Fibroblast of gingiva (primary cell): ENCODE measurements around the gene DNAH1.
A peak's percentile ranks its signal among the peaks of the same experiment; 100 is the strongest.

Experiments
- DNase-seq: peaks from one replicate; pipeline ENCODE4 v3.0.0-alpha.2; 2011; ENCODE audit warnings: low read depth

DNAH1 gene

DNA sequence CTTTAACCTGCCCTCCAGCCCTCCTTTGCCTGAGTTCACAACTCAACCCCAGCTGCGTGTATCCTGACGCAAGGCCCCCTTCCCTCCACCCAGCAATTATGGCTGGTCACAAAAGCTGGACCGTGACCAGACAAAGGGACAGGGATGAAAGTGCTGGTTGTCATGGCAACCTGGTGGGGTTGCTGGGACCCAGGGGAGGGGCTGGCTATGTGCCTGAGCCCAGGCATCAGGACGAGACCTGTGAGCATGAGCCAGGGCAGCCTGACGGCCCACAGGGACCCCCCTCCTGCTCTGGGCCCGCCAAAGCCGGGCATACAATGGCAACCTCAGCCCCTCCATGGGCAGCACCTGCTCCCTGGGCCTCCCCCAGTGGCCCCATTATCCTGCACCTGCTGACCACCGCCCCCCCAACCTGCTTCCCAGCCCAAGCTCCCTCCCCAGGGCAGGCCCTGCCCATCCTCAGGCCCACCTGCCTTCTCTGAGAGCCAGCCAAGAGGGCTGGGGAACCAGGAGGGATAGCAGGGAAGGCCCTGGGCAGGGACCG is 4.5 kb upstream of the DNAH1 start:
- DNase-seq = no peak

DNA sequence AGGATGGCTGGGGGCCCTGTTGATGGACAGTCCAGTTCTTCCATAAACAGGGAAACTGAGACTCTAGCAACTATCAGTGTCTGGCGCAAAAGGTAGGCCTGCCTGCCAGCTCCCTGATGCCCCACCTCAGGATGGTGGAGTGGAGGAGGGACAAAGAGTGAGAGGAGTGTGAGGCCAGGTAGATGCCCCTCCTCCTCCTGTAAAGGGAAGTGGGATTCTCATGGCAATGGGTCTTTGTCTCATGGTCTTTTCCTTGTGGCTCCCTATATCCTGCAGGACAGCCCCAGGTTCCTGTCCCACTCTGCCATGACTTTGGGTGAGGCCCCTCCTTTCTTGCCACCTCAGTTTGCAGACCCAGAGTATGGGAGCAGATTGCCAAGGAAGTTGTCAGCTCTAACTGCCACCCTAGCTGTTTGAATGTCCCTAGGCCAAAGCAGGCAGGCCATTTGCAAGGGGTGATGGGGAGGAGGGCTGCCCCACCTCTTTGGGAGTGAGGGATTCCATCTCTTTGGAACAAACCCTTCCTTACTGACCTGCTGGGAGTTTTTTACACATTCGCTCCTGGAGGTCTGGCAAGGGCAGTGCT is 2.8 kb upstream of the DNAH1 start:
- no peak for DNase-seq

DNA sequence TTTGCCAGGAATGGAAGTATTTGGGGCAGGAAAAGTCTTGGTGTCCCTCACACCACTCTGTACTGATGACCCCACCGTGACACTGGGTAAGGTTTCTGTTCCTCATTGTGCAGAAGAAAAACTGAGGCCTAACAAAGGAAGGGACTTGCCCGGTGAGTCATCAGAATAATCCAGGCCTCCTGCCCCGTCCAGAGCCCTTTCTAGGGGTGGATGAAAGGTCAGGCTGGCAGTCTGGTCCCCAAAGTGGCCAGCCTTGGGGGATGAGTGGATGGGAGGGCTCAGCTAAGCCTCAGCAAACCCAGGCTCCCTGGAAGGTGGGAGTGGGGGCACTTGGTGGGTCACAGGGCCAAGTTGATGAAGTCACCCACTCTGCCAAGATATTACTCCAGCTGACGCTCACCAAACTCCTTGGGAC is 2.3 kb upstream of the DNAH1 start:
- DNase-seq = peak; percentile 25

DNA sequence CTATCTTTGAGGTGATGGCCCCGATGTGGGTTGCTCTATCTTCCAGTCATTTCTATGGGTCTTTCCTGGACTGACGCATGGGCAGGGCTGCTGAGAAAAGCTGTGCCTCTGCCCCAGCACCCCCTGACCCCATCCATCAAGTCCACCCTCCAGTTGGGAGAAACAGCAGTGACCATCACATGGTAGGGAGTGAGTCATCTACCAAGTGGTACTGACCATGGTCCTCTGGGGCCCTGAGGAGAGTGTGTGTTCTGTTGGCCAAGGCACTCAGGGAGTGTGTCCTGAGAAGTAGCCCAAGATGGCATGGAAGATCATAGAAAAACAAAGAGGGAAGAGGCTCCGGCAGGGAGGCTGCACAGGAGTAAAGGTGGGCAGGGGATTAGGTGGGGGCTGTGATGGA is 1.6 kb upstream of the DNAH1 start:
- no peak for DNase-seq

DNA sequence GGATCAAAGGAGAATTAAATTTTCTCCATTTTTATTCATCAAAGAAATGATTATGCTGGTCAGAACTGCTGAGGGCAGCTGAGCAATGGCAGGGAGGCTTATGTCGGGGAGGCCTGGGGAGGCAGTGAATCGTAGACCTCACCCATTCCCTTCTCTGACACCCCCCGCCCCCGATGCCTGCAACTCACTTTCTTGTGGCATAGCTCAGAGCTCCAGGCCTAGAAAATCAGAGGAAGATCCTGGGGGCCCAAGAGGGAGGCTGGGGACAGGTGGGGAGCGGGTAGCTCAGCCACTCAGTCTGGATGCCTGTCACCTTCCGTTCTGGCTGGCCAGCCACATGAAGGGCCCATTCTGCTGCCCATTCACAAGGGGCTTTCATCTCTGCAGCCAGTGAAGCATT is 1.1 kb upstream of the DNAH1 start:
- DNase-seq = no peak

DNA sequence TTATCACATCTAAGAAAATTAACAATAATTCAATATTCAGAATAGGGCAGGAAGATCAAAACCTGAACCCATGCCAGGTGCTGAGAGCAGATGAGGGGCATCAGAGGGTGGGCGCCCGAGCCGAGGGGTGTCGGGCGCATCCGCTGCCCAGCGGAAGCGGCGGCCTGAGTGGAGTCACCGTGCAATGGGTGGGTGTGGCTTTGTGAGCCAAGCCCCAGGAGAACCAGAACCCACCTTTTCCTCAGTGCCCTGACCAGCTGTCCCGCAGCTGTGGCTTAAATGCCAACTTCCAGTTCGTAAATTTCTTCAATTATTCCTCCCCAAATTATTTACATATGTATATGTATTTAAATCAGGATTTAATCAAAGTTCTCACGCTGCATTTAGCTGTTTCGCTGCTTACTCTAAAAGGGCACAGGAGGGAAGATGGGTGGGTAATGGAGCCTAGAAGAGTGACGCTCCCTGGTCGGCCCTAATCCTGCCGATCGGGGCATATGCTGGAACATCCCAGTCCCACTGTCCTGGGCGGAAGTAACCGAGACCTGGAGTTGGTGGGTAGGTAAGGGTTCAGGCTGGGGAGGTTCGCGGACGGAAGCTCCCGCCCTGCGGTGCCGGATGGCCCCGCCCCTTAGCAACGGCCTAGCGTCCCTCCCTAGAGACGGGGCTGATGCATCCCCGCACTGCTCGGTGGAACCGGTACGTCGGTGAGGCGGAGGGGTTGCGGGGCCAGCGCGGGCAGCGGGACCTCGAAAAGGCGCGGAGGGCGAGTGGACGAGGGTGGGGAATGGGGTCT is 1.3 kb downstream of the DNAH1 start:
- peak; percentile 8 for DNase-seq

DNA sequence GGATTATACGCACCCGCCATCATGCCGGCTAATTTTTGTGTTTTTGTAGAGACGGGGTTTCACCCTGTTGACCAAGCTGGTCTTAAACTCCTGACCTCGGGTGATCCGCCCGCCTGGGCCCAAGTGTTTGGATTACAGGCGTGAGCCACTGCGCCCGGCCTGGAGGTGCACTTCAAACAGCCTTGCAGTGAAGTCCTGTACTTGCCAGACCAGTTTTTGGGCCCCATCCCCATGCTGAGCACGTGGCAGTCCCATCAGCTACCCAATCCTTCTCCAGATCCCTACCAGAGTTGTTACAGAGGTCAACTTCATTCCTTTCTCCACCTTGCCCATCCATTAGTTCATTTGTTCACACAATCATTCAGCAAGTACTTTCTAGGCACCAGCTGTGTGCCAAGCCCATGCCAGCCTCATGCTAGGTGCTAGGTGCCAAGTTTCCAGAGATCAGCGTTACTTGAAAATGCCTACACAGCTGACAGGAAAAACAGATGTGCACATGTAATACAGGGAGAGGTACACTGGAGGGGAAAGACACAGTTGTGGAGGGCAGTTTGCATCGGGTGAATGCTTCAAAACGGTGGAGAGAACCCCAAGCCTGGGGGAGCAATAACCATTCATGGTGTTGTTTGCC is 2.2 kb downstream of the DNAH1 start:
- no peak for DNase-seq

DNA sequence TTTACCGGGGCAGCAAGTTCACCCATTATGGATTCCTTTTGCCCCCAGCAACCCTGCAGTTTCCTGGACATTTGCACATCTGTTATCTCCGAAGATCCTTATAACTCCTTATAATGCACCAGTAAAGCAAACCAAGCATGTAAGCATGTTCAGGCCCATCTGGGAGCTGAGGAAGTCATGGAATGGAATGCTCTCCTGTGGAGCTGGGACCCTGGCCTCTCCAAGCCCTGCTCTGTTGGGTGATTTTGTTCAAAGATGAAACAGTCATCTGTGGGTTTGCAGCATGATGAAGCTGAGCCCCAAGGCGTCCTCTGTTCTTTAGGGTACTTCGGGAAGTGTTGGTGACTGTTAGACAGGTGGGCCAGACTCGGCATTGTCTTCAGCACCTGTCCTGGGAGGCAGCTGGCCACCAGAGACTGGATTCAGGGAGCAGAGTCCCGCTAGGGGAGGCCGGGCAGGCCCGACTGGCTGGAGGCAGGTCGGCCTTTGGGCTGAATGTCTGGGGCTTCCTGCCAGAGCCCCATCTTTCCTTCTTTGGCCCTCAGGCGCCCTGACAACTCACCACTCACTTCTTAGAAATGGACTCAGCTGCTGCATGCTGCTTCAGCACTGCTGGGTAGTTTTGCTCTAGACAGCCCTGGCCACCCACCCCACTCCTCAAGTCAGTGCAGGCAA is 3.9 kb downstream of the DNAH1 start:
- DNase-seq = no peak

DNA sequence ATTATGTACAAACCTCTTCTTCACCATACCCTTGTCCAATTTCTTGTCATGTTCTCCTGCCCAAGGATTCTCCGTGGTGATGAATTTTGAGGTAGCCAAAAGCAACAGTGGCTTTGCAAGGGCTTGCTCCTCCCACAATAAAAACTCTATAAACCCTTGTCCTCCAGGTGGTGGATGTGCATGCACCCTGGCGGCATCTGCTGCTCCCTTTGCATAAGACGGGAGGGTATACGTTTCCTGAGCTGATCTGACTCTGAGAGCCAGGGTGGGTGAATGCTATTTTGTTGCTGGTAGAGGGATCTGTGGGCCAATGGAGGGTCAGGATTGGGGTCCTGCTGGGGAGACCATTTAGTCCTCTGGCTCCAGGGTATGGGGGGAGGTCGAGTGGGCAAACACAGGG is 5.4 kb downstream of the DNAH1 start:
- no peak for DNase-seq

DNA sequence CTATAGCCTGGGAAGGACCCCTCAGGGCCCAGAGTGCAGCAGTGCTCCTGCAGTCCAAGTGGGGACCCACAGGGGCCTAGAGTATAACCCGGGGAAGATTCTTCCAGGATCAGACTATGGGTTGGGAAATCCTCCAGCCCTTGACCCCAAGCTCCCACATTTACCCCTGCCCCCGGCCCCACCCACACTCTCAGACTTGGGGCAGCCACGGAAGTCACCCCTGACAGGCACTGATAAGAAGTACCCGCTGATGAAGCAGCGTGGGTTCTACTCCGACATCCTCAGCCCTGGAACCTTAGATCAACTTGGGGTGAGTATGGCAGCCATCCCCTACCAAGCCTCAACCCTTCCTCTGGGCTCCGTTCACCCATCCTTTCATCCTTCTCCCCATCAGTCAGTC is 6.3 kb downstream of the DNAH1 start:
- no peak for DNase-seq

DNA sequence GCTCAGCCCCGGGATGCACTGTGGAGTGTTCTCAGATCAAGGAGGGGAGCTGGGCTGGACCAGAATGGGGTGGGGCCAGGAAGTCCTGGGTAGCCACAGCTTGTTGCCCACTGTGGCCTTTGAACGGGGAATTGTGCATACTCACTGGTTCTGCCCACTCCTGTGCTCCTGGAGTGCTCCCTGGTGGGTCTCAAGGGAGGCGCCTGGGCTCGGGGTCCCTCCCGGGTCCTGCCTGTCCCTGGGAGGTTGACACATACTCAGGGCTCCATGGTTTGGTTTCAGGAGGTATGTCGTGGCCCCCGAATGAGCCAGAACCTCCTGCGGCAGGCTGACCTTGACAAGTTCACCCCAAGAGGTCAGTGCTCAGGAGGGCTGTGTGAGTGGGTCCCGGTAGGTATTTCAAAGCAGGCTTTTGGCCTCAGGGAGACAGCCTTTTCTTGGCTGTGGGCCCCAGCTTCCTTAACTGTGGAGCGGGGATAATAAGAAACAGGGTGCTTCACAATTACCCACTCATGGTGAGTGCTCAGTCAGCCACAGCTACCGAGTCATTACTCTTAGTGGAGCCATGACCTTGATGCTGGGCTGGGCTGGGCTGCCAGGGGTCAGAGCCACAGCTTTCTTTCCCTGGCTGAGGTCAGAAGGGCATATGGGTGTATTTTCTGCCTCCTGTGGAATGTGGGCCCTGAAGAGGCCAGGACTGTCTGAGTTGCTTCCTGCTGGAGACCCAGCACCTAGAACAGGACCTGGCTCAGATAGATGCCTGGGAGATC is 7.6 kb downstream of the DNAH1 start:
- DNase-seq = no peak

DNA sequence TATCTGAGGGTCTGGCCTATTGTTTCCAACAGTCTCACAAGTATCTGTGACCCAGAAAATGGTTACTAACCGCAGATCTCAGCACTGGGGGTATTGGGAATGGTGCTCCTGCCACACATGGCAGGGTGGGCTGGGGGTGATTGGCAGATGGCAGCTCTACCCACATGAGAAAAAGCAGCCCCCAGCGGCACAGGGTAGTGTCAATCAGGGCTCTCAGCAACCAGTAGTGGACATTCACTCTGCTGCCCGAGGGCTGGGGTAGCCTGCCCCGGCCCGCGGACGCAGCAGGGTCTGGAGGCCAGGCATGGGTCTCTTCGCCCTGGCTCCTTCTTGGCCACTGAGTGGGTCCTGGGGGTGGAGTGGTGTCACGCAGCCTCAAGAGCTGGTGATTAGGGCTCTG is 8.6 kb downstream of the DNAH1 start:
- DNase-seq = no peak

DNA sequence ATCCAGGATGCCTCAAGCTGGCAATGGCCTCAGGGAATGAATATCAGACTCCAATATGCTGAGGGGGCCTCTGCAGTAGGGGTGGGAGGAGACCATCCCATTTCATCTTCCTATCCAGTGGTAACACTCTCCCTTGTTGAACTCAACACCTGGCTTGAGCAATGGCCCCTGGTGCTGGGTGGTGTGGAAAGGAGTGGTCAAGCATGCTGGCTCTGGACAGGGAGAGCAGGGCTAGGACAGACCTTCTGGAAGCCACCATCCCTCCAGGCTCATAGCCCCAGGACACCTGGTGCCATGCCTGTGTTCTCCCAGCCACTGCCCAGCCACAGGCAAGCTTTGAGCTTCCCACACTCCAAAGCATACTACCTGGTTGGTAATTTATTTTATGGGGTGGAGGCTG is 9.6 kb downstream of the DNAH1 start:
- DNase-seq = no peak

DNA sequence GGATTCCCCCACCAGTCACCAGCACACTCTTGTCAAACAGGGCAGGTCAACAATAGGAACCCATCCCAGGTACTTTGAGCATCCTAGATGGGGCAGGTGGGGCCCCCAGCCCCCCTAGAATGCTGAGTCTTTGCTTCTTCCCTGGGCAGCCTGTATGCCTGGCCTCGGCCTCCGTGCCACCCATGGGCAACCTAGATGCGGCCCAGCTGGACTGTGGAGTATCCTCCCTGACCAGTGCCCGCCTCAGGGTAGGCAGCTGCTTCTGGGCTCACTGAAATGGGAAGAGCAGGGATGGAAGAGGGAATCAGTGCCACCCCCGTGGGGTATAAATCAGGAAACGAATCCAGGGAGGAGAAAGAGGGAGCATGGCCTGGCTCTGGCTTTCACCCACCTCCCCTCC is 10.9 kb downstream of the DNAH1 start:
- DNase-seq = no peak

DNA sequence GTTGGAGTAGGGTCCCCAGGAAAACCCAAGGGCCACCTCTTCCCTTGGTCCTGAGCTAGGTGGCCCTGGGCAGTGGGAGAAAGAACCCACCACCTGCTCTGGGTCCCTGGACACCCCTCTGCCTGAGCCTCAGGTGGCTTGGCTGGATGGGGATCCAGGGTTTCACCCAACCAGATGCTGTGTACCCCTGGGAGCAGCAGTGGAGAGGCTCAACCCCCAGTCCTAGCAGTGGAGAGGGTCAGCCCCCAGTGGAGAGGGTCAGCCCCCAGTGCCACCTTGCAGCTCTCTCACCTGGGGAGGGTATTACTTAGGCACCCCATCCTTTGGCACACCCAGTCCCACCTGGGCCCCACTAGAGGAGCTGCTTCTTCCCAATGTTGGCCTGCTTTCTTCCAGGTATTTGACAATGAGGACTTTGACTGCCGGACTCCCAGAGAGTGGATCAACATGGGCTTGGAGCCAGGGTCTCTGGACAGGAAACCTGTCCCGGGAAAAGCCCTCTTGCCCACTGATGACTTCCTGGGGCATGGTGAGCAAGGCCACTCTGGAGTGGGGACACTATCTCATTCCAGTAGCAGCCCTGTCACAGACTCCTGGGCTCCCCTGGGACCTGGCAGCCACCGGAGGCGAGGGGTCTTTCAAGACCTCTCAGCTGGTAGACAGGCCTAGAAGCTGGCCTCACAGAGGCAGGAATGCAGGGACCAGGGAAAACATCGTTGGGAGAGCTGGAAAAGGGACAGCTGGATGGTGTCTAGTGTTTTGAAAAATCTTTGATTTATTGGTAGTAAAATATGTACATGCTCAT is 11.6 kb downstream of the DNAH1 start:
- no peak for DNase-seq

DNA sequence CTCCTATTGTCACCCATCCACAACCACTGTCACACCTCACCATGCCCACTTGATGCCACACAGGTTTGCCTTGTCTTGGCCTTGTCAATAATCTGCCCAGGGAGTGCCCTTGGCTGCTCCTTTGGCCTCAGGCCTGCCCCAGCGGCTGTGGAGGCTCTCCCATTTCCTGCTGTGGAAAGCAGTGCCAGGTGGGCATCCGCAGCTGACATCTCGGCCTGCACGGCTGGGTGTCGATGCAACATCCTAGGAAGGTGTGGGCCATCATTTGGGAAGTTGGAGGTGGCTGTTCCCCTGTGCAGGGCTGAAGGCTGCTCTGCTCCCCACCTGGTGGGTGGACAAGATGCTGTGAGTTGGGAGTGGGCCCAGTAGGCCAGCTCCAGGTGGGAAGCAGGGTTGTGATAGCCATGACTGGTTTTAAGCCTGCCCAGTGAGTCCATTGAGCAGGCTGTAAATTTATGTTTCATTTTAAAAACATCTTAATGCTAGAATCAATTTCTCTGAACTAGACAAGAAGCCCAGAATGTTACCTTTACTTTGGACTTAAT is 12.5 kb downstream of the DNAH1 start:
- no peak for DNase-seq

DNA sequence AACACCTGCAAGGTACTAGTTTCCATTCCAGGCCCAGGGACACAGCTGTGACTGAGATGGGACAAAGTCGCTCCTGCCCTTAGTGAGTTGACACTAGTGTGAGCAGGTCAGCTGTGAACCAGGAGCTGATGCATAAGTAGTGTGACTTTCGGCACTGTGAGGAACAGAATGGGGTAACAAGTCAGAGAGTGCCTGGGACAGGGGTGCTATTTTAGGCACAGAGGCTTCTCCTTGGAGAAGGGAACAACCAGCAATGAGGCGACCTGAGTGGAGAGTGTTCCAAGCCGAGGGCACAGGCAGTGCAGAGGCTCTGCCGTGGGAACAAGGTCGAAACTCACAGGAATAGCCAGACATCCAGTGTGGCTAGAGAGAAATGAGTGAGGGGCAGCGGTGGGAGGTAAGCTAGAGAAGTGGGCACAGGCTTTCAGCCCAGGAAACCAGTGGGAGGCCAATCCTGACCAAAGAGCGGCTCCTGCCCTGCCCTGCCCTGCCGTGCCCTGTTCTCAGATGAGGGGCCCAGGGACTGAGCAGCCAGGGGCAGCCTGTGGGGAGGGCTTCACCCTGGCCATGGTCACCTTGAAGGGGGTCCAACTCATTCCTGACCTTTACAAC is 14.2 kb downstream of the DNAH1 start:
- no peak for DNase-seq

DNA sequence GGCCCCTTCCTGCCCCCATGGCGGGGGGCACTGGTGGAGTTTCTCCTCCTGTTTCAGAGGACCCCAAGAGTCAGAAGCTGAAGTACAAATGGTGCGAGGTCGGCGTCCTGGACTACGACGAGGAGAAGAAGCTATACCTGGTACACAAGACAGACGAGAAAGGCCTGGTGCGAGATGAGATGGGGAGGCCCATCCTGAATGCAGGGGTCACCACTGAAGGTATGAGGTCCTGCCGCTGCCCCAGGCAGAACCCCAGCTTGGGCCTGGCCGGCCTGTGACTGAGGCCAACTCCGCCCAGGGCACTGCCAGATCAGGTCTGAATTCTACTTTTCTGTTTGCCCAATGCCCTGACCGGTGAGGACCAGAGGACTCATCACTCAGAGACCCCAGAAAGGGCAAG is 15.0 kb downstream of the DNAH1 start:
- no peak for DNase-seq

DNA sequence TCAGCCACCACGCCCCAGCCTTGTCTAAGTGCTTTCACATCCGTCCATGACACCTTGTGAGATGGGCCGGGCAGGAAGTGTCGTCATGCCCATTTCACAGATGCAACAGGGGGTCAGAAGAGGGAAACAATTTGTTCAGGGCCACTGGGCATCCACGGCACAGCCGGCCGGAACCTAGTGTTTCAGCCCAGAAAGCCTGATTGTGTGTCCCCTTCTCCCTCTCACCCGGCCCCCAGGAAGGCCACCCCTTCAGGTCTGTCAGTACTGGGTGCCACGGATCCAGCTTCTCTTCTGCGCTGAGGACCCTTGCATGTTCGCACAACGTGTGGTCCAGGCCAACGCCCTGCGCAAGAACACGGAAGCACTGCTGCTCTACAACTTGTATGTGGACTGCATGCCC is 15.8 kb downstream of the DNAH1 start:
- DNase-seq = no peak

DNA sequence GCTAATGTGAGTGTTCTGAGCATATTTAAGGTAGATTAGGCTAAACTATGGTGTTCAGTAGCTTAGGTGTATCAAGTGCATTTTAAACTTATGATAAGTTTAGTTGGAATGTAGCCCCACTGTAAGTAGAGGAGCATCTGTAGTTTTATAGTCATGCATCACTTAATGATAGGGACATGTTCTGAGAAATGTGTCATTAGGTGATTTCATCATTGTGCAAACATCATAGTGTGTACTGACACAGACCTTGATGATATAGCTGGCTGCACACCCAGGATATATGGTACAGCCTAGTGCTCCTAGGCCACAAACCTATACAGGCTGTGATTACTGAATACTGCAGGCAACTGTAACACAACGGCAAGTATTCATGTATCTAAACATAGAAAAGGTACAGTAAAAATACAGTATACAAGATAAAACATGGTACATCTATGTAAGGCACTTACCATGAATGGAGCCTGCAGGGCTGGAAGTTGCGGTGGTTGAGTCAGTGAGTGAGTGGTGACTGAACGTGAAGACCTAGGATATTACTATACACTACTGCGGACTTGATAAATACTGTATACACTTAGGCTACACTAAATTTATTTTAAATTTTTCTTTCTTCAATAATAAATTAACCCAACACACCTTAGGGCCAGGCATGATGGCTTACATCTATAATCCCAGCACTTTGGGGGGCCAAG is 17.9 kb downstream of the DNAH1 start:
- no peak for DNase-seq
